ENCODE measurements around the gene GOLGA8M.
"Not testable (repeated sequence)": the region's sequence is repeated elsewhere in the genome, so short reads cannot be mapped to it uniquely, and the experiment has no call there.

The GOLGA8M gene, protein sequence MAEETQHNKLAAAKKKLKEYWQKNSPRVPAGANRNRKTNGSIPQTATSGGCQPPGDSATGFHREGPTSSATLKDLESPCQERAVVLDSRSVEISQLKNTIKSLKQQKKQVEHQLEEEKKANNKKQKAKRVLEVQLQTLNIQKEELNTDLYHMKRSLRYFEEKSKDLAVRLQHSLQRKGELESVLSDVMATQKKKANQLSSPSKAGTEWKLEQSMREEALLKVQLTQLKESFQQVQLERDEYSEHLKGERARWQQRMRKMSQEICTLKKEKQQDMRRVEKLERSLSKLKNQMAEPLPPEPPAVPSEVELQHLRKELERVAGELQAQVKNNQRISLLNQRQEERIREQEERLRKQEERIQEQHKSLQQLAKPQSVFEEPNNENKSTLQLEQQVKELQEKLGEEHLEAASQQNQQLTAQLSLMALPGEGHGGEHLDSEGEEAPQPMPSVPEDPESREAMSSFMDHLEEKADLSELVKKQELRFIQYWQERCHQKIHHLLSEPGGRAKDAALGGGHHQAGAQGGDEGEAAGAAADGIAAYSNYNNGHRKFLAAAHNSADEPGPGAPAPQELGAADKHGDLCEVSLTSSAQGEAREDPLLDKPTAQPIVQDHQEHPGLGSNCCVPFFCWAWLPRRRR

GRCh38 chr15:28712270-28712669 lies at the start of gene GOLGA8M:
TSS of gene GOLGA8M (minus strand) at chr15:28712421. CDS start at chr15:28712323, 98 bp downstream.
- DNase-seq (ENCODE audit: low spot score) = not testable (repeated sequence)

GRCh38 chr15:28742890-28743289 lies 30.7 kb upstream of the GOLGA8M start:
- not testable (repeated sequence) for DNase-seq (ENCODE audit: low spot score)

DNA sequence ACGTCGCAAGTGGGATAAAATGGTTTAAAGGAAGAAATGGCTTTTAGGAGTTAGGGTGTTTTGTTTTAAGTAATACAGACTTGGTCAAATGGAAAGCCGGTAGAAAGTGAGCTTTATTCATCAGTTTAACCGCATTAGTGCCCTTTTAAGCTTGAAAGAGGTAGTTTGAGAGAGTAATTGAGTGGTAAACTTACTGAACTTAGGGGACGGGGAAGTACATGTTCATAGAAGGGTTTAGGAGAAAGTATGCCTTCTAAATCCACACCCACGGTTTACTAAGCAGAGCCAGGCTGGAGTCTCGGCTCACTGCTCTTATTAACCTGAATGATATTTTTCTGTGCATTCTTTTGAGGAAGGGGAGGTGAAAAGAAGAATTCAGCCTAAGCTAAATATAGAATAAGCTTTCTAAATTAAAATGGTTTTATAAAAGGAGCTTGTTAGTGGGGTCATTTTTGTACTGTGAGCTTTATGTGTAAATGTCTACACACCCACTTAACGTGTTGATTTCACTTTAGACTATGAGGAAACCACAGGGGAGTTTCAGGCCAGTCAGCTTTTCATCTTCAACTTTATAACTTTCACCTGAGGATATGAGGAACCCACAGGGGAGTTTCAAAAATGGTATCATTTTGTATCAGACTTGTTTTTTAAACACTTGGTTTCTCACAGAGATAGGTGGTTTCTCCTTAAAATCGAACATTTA lies 26.5 kb upstream of the GOLGA8M start:
- DNase-seq (ENCODE audit: low spot score) = not testable (repeated sequence)

- not testable (repeated sequence) for DNase-seq (ENCODE audit: low spot score)
Measured at GRCh38 chr15:28738200-28738561, 26.0 kb upstream of the GOLGA8M start.

- DNase-seq (ENCODE audit: low spot score) = not testable (repeated sequence)
Measured at GRCh38 chr15:28737521-28738199, 25.4 kb upstream of the GOLGA8M start.

DNA sequence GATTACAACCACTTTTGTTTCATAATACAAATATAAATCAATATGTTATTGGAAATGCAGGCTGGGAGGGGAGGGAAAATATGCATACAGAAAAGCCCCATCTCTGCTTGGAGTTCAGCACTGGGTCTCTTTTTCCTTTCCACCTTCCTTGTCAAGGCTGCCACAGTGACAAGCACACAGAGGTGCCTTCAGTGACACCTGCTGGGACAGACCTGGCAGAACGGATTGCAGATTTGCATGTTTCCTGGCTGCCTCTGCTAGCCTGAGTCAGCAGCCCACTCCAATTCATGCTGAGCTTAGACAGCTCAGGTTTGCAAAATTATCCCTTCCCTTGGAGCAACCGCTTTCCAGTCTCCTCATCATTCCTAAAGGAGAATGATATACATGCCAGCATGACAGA lies 15.8 kb upstream of the GOLGA8M start:
- DNase-seq (ENCODE audit: low spot score) = not testable (repeated sequence)

- DNase-seq (ENCODE audit: low spot score) = not testable (repeated sequence)
Measured at GRCh38 chr15:28727026-28727425, 14.8 kb upstream of the GOLGA8M start.

DNA sequence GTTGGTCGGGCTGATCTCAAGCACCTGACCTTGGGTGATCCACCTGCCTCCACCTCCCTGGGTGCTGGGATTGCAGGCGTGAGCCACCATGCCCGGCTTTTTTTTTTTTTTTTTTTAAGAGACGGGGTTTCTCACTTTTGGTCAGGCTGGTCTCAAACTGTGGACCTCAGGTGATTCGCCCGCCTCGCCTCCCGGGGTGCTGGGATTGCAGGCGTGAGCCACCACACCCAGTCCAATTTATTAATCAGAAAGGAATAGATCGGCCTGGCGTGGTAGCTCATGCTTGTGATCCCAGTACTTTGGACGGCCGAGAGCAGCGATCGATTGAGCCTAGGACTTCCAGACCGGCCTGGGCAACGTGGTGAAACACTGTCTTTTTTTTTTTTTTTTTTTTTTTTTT lies 13.9 kb upstream of the GOLGA8M start:
- DNase-seq (ENCODE audit: low spot score) = no peak

DNA sequence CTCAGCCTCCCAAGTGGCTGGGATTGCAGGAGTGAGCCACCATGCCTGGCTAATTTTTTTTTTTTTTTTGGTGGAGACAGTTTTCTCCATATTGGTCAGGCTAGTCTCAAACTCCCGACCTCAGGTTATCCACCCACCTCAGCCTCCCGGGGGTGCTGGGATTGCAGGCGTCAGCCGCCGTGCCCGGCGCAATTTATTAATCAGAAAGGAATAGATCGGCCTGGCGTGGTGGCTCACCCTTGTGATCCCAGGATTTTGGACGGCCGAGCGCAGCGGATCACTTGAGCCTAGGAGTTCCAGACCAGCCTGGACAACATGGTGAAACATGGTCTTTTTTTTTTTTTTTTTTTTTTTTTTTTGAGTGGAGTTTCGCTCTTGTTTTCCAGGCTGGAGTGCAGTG lies 13.3 kb upstream of the GOLGA8M start:
- DNase-seq (ENCODE audit: low spot score) = no peak

DNA sequence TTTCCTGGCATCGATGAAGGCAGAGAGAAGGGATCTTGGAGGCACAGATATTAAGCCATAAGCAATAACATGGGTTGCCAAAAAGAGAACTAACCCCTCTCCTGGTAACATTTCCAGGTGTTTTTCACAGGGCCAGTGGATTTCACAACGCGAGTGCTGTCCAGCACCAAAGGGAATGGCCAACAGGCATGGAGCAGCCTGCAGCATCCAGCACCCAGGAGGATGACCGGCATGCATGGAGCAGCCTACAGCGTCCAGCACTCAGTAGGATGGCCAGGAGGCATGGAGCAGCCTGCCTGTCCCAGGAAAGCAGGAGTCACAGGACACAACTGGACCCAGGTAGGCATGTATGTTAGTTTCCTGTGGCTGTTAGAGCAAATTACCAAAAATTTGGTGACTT lies 11.8 kb upstream of the GOLGA8M start:
- not testable (repeated sequence) for DNase-seq (ENCODE audit: low spot score)

DNA sequence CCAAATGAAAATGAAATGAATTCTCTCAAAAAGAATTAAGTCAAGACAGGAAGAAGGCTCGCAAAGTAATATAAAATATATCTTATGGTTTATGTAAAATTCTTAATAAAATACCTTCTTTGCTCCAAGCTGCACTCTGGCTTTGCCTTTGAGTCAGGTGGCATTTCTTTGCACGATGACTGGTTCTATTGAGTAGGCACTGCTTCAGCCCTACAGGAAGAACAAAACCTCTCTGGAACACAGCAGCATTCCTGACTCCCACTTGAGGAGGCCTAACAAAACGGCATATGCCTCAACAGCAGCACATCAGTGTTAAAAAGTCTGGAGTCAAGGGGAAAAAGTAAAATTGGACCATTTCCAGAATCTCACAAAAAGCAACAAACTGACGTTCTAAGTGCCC lies 7.4 kb upstream of the GOLGA8M start:
- not testable (repeated sequence) for DNase-seq (ENCODE audit: low spot score)

DNA sequence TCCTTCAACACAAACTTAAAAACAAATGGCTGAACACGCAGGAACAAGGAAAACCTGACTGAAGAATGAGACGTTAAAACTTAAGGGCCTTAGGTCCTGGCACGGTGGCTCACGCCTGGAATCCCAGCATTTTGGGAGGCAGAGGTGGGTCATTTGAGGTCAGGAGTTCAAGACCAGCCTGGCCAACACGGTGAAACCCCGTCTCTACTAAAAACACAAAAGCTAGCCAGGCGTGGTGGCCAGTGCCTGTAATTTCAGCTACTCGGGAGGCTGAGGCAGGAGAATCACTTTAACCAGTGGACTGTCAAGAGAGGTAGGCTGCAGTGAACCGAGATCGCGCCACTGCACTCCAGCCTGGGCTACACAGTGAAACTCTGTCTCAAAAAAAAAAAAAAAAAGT lies 6.4 kb upstream of the GOLGA8M start:
- not testable (repeated sequence) for DNase-seq (ENCODE audit: low spot score)

GRCh38 chr15:28714176-28714575 lies 2.0 kb upstream of the GOLGA8M start:
- DNase-seq (ENCODE audit: low spot score) = not testable (repeated sequence)

- not testable (repeated sequence) for DNase-seq (ENCODE audit: low spot score)
Measured at GRCh38 chr15:28703927-28704326, 8.3 kb downstream of the GOLGA8M start.

- not testable (repeated sequence) for DNase-seq (ENCODE audit: low spot score)
Measured at GRCh38 chr15:28702427-28702826, 9.8 kb downstream of the GOLGA8M start.

GRCh38 chr15:28694006-28694751 lies 18.0 kb downstream of the GOLGA8M start:
- DNase-seq (ENCODE audit: low spot score) = not testable (repeated sequence)

GRCh38 chr15:28693021-28693420 lies 19.2 kb downstream of the GOLGA8M start:
- not testable (repeated sequence) for DNase-seq (ENCODE audit: low spot score)

DNA sequence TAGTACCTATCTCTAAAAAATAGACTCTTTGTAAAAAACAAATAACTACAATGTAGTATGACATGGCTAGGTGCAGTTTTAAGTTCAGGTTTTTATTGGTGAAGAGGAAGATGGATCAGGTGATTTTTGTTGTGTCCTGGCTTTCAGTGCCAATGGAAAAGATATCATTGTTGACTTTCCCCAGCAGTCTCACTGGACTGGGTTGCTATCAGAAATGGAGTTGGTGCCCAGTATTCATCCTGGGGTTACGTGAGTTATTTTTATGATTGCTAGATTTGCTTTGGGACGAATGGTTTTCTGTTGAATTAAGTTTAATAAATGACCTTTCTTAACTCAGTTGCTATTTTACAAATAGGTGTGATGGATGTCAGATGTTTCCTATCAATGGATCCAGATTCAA lies 38.7 kb downstream of the GOLGA8M start:
- DNase-seq (ENCODE audit: low spot score) = not testable (repeated sequence)

DNA sequence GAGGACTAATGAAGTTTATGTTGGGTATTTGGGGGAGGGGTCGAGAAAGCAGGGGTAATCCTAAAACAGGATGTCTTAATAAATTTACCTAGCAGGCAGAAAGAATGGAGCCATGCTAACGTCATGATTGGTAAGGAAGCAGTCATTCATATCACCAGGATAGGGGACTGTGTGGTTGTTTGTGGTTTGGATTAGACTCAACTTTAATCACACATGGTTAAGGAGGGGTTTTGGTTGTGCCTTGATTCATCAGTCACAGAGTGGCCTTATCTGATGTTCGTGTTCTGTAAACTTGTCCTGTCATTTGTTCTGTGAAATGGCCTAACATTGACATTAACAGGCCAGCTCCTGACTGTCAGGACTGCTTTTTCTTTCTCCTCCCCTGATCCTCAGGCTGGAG lies 40.1 kb downstream of the GOLGA8M start:
- not testable (repeated sequence) for DNase-seq (ENCODE audit: low spot score)

- not testable (repeated sequence) for DNase-seq (ENCODE audit: low spot score)
Measured at GRCh38 chr15:28666402-28666801, 45.8 kb downstream of the GOLGA8M start.

DNA sequence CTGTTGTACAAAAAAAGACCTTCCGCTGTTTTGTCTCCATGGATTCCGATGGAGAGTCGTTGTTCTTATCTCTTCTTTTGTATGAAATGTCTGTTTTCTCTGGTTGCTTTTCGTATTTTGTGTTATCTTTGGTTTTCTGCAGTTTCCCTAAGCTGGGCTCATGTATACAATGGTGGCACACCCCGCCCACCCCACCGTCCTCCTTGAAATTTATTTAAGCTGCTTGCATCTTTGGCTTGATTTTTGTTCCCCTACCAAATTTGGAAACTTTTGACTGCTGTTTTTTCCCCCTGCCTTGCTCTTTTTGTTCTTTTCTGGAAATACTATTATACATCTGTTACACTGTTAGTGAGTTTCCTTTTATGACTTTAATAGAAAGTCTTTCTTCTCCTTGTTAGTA lies 47.6 kb downstream of the GOLGA8M start:
- not testable (repeated sequence) for DNase-seq (ENCODE audit: low spot score)

All from AG08395 (cell line).